Measurements from ENCODE around the gene NUDT4. TPM values are rescaled to one million over a fixed set of nuclear protein-coding genes. Genes with fewer than 3 reads are reported as not detected.
A peak's percentile ranks its signal among the peaks of the same experiment; 100 is the strongest.

NUDT4 gene
- total and polyA plus RNA-seq, 2 of the 13 experiments (the other 11 are each of a cell fraction or from before 2014, with no cell fraction given) = 37.3 to 70.1 TPM

DNA sequence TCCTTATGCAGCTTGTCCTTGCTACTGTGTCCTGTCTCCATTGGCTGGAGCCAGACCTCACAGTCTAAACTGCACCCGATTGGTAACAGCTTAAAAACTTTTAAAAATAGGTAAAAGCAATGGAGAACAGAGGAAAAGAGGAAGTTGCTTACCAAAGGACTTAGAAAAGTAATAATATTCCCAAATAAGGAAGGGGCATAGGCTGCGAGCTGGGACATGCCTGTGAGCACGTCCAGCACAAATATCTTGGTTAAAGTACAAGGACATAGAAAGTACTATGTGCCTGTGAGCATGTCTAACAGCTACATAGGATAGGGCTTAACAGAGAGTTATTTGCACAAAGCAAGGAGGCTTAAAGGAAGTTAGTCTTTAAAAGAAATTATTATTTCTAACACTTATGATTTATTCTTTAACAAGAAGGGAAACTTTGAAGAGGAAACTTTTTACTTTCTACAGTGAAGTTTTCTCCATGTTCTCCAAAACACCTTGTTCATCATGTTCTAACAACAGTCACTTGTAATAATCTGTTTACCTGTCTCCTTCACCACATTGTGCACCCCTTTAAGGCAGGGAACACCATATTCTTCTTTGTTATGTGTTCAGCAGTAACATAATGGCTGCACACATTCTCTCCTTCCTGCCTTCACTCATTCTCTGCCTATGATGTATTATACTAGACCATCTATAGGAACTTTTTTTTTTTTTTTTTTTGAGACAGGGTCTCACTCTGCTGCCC lies 73.9 kb downstream of the NUDT4 start (continued):
- TF ChIP-seq SIX1 (CRISPR knock-in tag; IDR thresholded peaks at IDR 0.05; ENCODE audit: borderline replicate concordance) = peak; percentile 39; the same call in 1 of the 2 replicates
- peak; percentile 61; the same call in 1 of the 2 replicates for TF ChIP-seq RXRB (CRISPR knock-in tag; IDR thresholded peaks at IDR 0.05; ENCODE audit: borderline replicate concordance)
- no peak for TF ChIP-seq ZSCAN25 (CRISPR knock-in tag; IDR thresholded peaks at IDR 0.05)
- TF ChIP-seq MXI1 (IDR thresholded peaks at IDR 0.05; ENCODE audit: borderline replicate concordance, low read depth, low read length) = no peak
- peak; percentile 48; the same call in 1 of the 2 replicates for TF ChIP-seq HMG20A (CRISPR knock-in tag; IDR thresholded peaks at IDR 0.05; ENCODE audit: borderline replicate concordance)
- TF ChIP-seq, protein P1, sequence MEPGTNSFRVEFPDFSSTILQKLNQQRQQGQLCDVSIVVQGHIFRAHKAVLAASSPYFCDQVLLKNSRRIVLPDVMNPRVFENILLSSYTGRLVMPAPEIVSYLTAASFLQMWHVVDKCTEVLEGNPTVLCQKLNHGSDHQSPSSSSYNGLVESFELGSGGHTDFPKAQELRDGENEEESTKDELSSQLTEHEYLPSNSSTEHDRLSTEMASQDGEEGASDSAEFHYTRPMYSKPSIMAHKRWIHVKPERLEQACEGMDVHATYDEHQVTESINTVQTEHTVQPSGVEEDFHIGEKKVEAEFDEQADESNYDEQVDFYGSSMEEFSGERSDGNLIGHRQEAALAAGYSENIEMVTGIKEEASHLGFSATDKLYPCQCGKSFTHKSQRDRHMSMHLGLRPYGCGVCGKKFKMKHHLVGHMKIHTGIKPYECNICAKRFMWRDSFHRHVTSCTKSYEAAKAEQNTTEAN (CRISPR knock-in tag; conservative IDR thresholded peaks at IDR 0.05) = no peak
- peak; percentile 63; the same call in 1 of the 2 replicates for TF ChIP-seq ZNF614 (CRISPR knock-in tag; IDR thresholded peaks at IDR 0.05; ENCODE audit: borderline replicate concordance)
- TF ChIP-seq SIX4 (CRISPR knock-in tag; IDR thresholded peaks at IDR 0.05) = no peak
- TF ChIP-seq, protein P2, sequence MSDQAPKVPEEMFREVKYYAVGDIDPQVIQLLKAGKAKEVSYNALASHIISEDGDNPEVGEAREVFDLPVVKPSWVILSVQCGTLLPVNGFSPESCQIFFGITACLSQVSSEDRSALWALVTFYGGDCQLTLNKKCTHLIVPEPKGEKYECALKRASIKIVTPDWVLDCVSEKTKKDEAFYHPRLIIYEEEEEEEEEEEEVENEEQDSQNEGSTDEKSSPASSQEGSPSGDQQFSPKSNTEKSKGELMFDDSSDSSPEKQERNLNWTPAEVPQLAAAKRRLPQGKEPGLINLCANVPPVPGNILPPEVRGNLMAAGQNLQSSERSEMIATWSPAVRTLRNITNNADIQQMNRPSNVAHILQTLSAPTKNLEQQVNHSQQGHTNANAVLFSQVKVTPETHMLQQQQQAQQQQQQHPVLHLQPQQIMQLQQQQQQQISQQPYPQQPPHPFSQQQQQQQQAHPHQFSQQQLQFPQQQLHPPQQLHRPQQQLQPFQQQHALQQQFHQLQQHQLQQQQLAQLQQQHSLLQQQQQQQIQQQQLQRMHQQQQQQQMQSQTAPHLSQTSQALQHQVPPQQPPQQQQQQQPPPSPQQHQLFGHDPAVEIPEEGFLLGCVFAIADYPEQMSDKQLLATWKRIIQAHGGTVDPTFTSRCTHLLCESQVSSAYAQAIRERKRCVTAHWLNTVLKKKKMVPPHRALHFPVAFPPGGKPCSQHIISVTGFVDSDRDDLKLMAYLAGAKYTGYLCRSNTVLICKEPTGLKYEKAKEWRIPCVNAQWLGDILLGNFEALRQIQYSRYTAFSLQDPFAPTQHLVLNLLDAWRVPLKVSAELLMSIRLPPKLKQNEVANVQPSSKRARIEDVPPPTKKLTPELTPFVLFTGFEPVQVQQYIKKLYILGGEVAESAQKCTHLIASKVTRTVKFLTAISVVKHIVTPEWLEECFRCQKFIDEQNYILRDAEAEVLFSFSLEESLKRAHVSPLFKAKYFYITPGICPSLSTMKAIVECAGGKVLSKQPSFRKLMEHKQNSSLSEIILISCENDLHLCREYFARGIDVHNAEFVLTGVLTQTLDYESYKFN (CRISPR knock-in tag; conservative IDR thresholded peaks at IDR 0.05) = peak; percentile 89
- TF ChIP-seq KAT2B (IDR thresholded peaks at IDR 0.05; ENCODE audit: borderline replicate concordance, low read depth, low read length) = no peak
- no peak for TF ChIP-seq KLF6 (CRISPR knock-in tag; IDR thresholded peaks at IDR 0.05)
- TF ChIP-seq, protein P3, sequence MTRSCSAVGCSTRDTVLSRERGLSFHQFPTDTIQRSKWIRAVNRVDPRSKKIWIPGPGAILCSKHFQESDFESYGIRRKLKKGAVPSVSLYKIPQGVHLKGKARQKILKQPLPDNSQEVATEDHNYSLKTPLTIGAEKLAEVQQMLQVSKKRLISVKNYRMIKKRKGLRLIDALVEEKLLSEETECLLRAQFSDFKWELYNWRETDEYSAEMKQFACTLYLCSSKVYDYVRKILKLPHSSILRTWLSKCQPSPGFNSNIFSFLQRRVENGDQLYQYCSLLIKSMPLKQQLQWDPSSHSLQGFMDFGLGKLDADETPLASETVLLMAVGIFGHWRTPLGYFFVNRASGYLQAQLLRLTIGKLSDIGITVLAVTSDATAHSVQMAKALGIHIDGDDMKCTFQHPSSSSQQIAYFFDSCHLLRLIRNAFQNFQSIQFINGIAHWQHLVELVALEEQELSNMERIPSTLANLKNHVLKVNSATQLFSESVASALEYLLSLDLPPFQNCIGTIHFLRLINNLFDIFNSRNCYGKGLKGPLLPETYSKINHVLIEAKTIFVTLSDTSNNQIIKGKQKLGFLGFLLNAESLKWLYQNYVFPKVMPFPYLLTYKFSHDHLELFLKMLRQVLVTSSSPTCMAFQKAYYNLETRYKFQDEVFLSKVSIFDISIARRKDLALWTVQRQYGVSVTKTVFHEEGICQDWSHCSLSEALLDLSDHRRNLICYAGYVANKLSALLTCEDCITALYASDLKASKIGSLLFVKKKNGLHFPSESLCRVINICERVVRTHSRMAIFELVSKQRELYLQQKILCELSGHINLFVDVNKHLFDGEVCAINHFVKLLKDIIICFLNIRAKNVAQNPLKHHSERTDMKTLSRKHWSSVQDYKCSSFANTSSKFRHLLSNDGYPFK (CRISPR knock-in tag; IDR thresholded peaks at IDR 0.05; ENCODE audit: borderline replicate concordance) = no peak
- TF ChIP-seq RFX5 (IDR thresholded peaks at IDR 0.05; ENCODE audit: low read depth, low read length) = no peak
- TF ChIP-seq MBNL3 (CRISPR knock-in tag; conservative IDR thresholded peaks at IDR 0.05) = no peak
- TF ChIP-seq XBP1 (CRISPR knock-in tag; IDR thresholded peaks at IDR 0.05) = no peak
- TF ChIP-seq PITX1 (CRISPR knock-in tag; IDR thresholded peaks at IDR 0.05) = peak; percentile 62
- no peak for TF ChIP-seq GABPA (IDR thresholded peaks at IDR 0.05; ENCODE audit: low read depth, low read length)
- TF ChIP-seq GABPA (CRISPR knock-in tag; IDR thresholded peaks at IDR 0.05; ENCODE audit: low read depth) = peak; percentile 47
- TF ChIP-seq REPIN1 (CRISPR knock-in tag; IDR thresholded peaks at IDR 0.05; ENCODE audit: borderline replicate concordance, low read depth) = peak; percentile 78; the same call in 1 of the 2 replicates
- TF ChIP-seq ZNF558 (CRISPR knock-in tag; IDR thresholded peaks at IDR 0.05; ENCODE audit: borderline replicate concordance) = no peak
- no peak for TF ChIP-seq MAZ (IDR thresholded peaks at IDR 0.05; ENCODE audit: borderline replicate concordance, low read depth, low read length)
- no peak for TF ChIP-seq MAZ (CRISPR knock-in tag; IDR thresholded peaks at IDR 0.05; ENCODE audit: low read depth)
- no peak for TF ChIP-seq NFKB2 (CRISPR knock-in tag; IDR thresholded peaks at IDR 0.05; ENCODE audit: borderline replicate concordance)
- no peak for TF ChIP-seq ZC3H13 (CRISPR knock-in tag; IDR thresholded peaks at IDR 0.05)

All from HepG2 (cell line).